ENCODE results near the gene TSEN2.

GRCh38 chr3:12436514-12437220 is 47.6 kb upstream of the TSEN2 start:
- no peak for TF ChIP-seq EZH2phosphoT487 (IDR thresholded peaks at IDR 0.05; ENCODE audit: borderline replicate concordance, low read depth, low read length)
- no peak for TF ChIP-seq CTCF (conservative IDR thresholded peaks at IDR 0.05; ENCODE audit: low read length)
